ENCODE data around the gene AKT3.

Gene AKT3

GRCh38 chr1:243443557-243443956, 406.5 kb downstream of the AKT3 start:
- no peak for DNase-seq
- Histone ChIP-seq H3K27ac (no peak overlapping the region), H3K9me3 (no peaks in the 10 kb centered on the region), H3K4me1 (peaks cover 0 to 14% (median 2%) of the 10 kb centered on the region in 4 donors), H3K4me3 (no peak overlapping the region), H3K27me3 (no peaks in the 10 kb centered on the region), H3K36me3 (peaks cover 0 to 6% (median 4%) of the 10 kb centered on the region in 3 donors)
- TF ChIP-seq CTCF (IDR thresholded peaks at IDR 0.05), result no peak
- intact Hi-C loops (cut with DNase I; ENCODE audit: low total_unique reads), result no loop called here

GRCh38 chr1:243441601-243442000, 408.4 kb downstream of the AKT3 start:
- H3K4me3 ChIP-seq, result no peak overlapping the region
- no peak for DNase-seq
- no peak for TF ChIP-seq CTCF (IDR thresholded peaks at IDR 0.05)
- peaks cover 0 to 14% (median 2%) of the 10 kb centered on the region in 4 donors for H3K4me1 ChIP-seq
- no peaks in the 10 kb centered on the region for H3K9me3 ChIP-seq
- intact Hi-C loops (cut with DNase I; ENCODE audit: low total_unique reads), result no loop called here
- H3K27me3 ChIP-seq, result no peaks in the 10 kb centered on the region
- H3K27ac ChIP-seq, result no peak overlapping the region
- peaks cover 0 to 6% (median 4%) of the 10 kb centered on the region in 3 donors for H3K36me3 ChIP-seq

- Histone ChIP-seq H3K27ac (no peak overlapping the region), H3K36me3 (peaks cover 0 to 4% (median 0%) of the 10 kb centered on the region in 3 donors), H3K9me3 (no peaks in the 10 kb centered on the region), H3K27me3 (no peaks in the 10 kb centered on the region), H3K4me3 (no peak overlapping the region), H3K4me1 (peaks cover 0 to 14% (median 2%) of the 10 kb centered on the region in 4 donors)
- intact Hi-C loops (cut with DNase I; ENCODE audit: low total_unique reads), result no loop called here
- TF ChIP-seq CTCF (IDR thresholded peaks at IDR 0.05), result no peak
- DNase-seq, result no peak
These were observed 409.6 kb downstream of the AKT3 start for GRCh38 chr1:243440406-243440805.

- Histone ChIP-seq H3K9me3 (no peaks in the 10 kb centered on the region), H3K27ac (no peak overlapping the region), H3K27me3 (no peaks in the 10 kb centered on the region), H3K4me1 (peaks cover 0 to 12% (median 2%) of the 10 kb centered on the region in 4 donors), H3K4me3 (no peak overlapping the region), H3K36me3 (no peaks in the 10 kb centered on the region)
- no peak for DNase-seq
- no peak for TF ChIP-seq CTCF (IDR thresholded peaks at IDR 0.05)
- intact Hi-C loops (cut with DNase I; ENCODE audit: low total_unique reads), result no loop called here
These were observed 411.2 kb downstream of the AKT3 start for GRCh38 chr1:243438815-243439214.

All from tibial artery (tissue), 4 donors.